ENCODE data around the gene RNF220.

DNA sequence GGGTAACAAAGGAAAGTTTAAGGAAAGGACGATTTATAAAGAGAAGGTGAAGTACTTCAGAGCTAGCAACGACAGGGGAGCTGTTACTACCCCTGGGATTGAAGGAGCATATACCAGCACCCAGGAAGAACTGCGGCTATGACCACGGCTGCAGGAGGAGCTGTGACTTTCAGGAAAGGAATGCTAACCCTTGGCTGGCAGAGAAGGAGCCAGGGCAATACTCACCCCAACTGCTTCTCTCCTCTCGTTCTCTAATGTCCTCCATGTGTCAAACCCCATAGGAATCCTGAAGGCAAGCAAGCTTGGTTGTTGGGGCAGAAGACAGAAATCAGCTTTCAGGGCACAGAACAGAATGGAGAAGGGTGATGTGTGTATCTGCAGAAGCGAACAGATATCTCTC lies 148.7 kb downstream of the RNF220 start:
- TF ChIP-seq, protein P1, sequence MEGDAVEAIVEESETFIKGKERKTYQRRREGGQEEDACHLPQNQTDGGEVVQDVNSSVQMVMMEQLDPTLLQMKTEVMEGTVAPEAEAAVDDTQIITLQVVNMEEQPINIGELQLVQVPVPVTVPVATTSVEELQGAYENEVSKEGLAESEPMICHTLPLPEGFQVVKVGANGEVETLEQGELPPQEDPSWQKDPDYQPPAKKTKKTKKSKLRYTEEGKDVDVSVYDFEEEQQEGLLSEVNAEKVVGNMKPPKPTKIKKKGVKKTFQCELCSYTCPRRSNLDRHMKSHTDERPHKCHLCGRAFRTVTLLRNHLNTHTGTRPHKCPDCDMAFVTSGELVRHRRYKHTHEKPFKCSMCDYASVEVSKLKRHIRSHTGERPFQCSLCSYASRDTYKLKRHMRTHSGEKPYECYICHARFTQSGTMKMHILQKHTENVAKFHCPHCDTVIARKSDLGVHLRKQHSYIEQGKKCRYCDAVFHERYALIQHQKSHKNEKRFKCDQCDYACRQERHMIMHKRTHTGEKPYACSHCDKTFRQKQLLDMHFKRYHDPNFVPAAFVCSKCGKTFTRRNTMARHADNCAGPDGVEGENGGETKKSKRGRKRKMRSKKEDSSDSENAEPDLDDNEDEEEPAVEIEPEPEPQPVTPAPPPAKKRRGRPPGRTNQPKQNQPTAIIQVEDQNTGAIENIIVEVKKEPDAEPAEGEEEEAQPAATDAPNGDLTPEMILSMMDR (IDR thresholded peaks at IDR 0.05) = no peak
- TF ChIP-seq POLR2A (IDR thresholded peaks at IDR 0.05) = no peak
- no peak for TF ChIP-seq POLR2AphosphoS5 (IDR thresholded peaks at IDR 0.05)
- TF ChIP-seq EP300 (IDR thresholded peaks at IDR 0.05; ENCODE audit: low read depth) = no peak
